ENCODE data around the gene ZBTB7C. TPM values are rescaled to one million over a fixed set of nuclear protein-coding genes. Genes with fewer than 3 reads are reported as not detected.

Gene ZBTB7C
- total RNA-seq, 2 experiments from 2014 or later, result not detected

DNA sequence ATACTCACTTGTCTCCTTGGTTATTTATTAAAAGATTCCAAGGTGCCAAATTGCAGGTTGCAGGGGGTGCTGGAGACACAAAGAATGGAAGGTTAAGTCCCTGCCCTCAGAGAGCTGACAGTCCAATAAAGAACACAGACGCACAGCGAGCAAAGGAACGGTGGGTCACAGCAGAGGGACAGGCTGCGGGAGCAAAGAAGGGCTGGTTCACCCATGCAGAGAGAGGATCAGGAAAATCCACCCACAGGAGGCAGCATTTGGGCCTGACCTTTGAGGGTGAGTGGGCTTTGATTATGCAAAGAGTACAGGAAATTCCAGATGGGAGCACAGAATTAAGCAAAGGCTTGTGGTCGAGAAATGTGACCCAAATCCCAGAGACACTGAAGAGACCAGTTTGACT lies 45.0 kb downstream of the ZBTB7C start:
- H3K27me3 Mint-ChIP-seq, result peaks cover 6% of the 10 kb centered on the region
- no peaks in the 10 kb centered on the region for H3K36me3 Mint-ChIP-seq (ENCODE audit: low read depth)
- H3K27ac Mint-ChIP-seq, result no peak overlapping the region
- ATAC-seq (no peak), DNase-seq (no peak)
- no peaks in the 10 kb centered on the region for H3K4me1 Mint-ChIP-seq (ENCODE audit: low read depth)
- H3K4me3 Mint-ChIP-seq, result no peak overlapping the region
- H3K9me3 Mint-ChIP-seq, result peaks cover 4% of the 10 kb centered on the region
- intact Hi-C loops (cut with micrococcal nuclease), result no loop called here
- ChIA-PET POLR2A (no interaction called here), CTCF (no interaction called here)
- TF ChIP-seq, protein P1, sequence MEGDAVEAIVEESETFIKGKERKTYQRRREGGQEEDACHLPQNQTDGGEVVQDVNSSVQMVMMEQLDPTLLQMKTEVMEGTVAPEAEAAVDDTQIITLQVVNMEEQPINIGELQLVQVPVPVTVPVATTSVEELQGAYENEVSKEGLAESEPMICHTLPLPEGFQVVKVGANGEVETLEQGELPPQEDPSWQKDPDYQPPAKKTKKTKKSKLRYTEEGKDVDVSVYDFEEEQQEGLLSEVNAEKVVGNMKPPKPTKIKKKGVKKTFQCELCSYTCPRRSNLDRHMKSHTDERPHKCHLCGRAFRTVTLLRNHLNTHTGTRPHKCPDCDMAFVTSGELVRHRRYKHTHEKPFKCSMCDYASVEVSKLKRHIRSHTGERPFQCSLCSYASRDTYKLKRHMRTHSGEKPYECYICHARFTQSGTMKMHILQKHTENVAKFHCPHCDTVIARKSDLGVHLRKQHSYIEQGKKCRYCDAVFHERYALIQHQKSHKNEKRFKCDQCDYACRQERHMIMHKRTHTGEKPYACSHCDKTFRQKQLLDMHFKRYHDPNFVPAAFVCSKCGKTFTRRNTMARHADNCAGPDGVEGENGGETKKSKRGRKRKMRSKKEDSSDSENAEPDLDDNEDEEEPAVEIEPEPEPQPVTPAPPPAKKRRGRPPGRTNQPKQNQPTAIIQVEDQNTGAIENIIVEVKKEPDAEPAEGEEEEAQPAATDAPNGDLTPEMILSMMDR (IDR thresholded peaks at IDR 0.05), result no peak

DNA sequence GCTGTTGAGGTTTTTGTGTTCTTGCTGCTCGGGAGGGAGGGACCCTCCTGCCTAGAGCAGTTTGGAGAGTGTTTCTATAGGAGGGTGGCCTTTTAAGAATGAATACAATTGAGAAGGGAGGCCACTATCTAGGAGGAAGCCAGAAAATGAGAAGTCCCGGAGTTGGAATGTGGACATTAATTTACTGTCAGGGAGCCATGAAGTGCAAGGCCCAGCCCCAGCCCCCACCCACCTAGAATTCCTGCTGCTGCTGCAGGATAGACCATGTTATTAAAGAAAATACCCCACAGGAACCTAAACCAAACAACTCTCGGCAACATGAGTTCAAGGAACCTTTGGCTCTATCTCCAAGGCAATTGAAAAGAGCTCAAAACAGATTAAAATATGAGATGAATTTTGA lies 46.0 kb downstream of the ZBTB7C start:
- ATAC-seq (no peak), DNase-seq (no peak)
- ChIA-PET POLR2A (no interaction called here), CTCF (no interaction called here)
- no peaks in the 10 kb centered on the region for H3K4me1 Mint-ChIP-seq (ENCODE audit: low read depth)
- H3K27me3 Mint-ChIP-seq, result peaks cover 6% of the 10 kb centered on the region
- no peaks in the 10 kb centered on the region for H3K36me3 Mint-ChIP-seq (ENCODE audit: low read depth)
- intact Hi-C loops (cut with micrococcal nuclease), result no loop called here
- H3K9me3 Mint-ChIP-seq, result peaks cover 4% of the 10 kb centered on the region
- TF ChIP-seq, protein P1 (IDR thresholded peaks at IDR 0.05), result no peak
- H3K4me3 Mint-ChIP-seq, result no peak overlapping the region
- H3K27ac Mint-ChIP-seq, result no peak overlapping the region

DNA sequence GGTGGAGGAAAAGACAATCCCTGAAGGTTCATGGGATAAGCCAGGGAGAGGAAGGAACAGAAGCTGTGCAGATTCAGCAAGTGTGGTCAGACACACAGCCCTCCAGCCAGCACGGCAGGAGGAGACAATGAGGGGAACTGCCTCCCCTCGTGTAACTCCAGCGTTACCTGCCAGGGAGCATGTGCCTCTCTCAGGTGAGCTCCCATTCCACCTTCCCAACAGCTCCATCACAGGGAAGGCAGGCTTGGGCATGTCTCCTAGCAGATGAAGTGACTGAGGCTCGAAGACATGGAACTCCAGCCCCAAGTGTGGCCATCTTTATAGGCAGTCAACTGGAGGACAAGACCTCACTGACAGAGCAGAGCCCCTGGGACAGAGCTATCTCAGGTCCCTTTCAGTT lies 47.4 kb downstream of the ZBTB7C start:
- TF ChIP-seq, protein P1 (IDR thresholded peaks at IDR 0.05), result no peak
- no peak overlapping the region for H3K4me3 Mint-ChIP-seq
- no peaks in the 10 kb centered on the region for H3K36me3 Mint-ChIP-seq (ENCODE audit: low read depth)
- no peaks in the 10 kb centered on the region for H3K4me1 Mint-ChIP-seq (ENCODE audit: low read depth)
- H3K27ac Mint-ChIP-seq, result no peak overlapping the region
- peaks cover 4% of the 10 kb centered on the region for H3K9me3 Mint-ChIP-seq
- intact Hi-C loops (cut with micrococcal nuclease), result no loop called here
- CTCF ChIA-PET, result no interaction called here
- POLR2A ChIA-PET, result no interaction called here
- ATAC-seq (no peak), DNase-seq (no peak)
- peaks cover 9% of the 10 kb centered on the region for H3K27me3 Mint-ChIP-seq

DNA sequence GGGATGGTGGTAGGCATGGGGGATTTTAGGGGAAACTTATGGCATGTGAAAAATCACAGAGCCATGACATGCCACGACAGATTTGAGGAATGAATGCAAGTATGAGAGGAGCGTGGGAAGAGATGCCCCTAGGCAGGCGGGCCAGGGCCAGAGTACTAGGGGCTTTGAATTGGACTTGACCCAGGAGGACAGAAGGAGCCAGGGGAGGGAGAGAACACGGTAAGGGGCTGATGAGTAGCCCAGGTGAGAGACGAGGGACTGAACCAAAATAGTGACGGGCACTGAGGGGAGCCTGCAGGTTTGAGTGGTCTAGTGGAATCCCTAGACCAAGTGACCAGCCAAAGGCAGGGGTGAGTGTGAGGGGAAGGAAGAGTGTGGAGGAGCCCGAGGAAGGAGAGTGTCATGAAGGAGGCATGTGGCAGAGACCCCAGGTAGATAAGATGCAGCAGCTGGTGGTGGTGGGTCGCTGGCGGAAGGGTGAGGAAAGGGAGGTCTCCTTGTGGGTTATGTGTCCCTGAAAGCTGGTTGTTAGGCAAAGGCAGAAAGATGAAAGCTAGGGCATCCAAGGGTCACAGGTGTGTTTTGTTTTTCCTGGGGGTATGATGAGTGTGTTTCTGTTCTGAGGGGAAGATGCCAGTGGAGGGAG lies 48.7 kb downstream of the ZBTB7C start:
- TF ChIP-seq, protein P1 (IDR thresholded peaks at IDR 0.05), result no peak
- H3K27me3 Mint-ChIP-seq, result peaks cover 8% of the 10 kb centered on the region
- peaks cover 2% of the 10 kb centered on the region for H3K9me3 Mint-ChIP-seq
- ATAC-seq (no peak), DNase-seq (no peak)
- intact Hi-C loops (cut with micrococcal nuclease), result no loop called here
- H3K36me3 Mint-ChIP-seq (ENCODE audit: low read depth), result no peaks in the 10 kb centered on the region
- POLR2A ChIA-PET, result no interaction called here
- CTCF ChIA-PET, result no interaction called here
- no peak overlapping the region for H3K27ac Mint-ChIP-seq
- H3K4me3 Mint-ChIP-seq, result no peak overlapping the region
- H3K4me1 Mint-ChIP-seq (ENCODE audit: low read depth), result no peaks in the 10 kb centered on the region

DNA sequence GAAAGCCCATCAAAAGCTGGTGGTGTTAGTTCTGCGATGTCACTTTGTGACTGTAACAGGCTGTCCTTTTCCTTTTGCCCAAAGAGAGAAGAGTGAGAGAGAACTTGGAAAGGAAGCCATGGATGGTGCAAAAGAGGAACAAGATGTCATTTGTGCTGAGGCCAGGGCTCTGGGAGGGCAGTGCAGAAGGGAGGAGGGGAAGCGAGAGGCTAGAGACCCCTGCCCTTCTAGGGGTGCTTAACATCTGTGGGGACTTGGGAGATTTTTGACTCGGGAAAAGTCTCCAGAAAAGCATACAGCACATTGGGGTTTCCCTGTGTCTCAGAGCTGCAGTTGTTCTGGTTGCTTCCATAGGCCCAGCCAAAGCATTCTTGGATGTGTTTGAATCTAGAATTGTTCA lies 49.6 kb downstream of the ZBTB7C start:
- TF ChIP-seq, protein P1 (IDR thresholded peaks at IDR 0.05), result no peak
- ChIA-PET POLR2A (no interaction called here), CTCF (no interaction called here)
- no peaks in the 10 kb centered on the region for H3K9me3 Mint-ChIP-seq
- DNase-seq (no peak), ATAC-seq (no peak)
- H3K27ac Mint-ChIP-seq, result no peak overlapping the region
- H3K36me3 Mint-ChIP-seq (ENCODE audit: low read depth), result no peaks in the 10 kb centered on the region
- no peaks in the 10 kb centered on the region for H3K4me1 Mint-ChIP-seq (ENCODE audit: low read depth)
- H3K27me3 Mint-ChIP-seq, result peaks cover 8% of the 10 kb centered on the region
- intact Hi-C loops (cut with micrococcal nuclease), result no loop called here
- no peak overlapping the region for H3K4me3 Mint-ChIP-seq

All from activated CD8-positive, alpha-beta T cell treated with anti-CD3 and anti-CD28 coated beads for 36 hours (primary cell).